GM20000 (cell line): ENCODE results near the gene GRID1.

Experiments
- DNase-seq: peaks from one replicate; pipeline ENCODE4 v3.0.0; 2012; ENCODE audit warnings: low spot score
- CTCF ChIP-seq: IDR thresholded peaks from 2 replicates; pipeline ENCODE4 v1.5.1; 2012; ENCODE audit warnings: mild to moderate bottlenecking, control low read depth; ENCODE audit errors: extremely low read depth, missing control alignments

Gene GRID1

GRCh38 chr10:85926136-85926535, 440.5 kb downstream of the GRID1 start:
- no peak for DNase-seq
- TF ChIP-seq CTCF: no peak

DNA sequence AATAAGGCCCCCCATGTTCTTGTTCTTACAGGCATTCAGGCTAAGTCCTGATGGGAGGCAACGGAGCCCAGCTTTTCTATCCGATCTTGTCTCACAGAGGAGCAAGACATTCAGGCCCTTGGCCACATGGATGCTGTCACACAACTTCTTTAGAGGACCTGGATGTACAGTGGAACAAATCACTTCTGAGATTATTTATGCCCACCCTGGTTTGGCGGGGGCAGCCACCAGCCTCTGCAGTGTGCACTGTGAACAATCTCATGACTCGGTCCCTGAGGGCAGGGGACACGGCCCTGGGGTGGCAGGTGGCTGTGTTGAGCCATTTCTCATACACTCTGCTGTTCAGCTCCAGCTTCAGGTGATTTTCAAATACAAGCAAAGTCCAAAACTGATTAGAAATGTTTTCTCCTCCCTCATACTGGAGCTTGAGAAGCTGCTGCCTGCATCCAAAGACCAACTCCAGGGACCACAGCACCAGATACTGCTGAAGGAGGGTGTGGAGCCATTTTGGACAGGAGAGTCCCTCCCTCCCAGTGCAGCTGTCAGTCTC, 441.3 kb downstream of the GRID1 start:
- DNase-seq: no peak
- no peak for TF ChIP-seq CTCF

- DNase-seq: no peak
- TF ChIP-seq CTCF: no peak
Observed at GRCh38 chr10:85924382-85925102, 442.1 kb downstream of the GRID1 start.

- no peak for TF ChIP-seq CTCF
- no peak for DNase-seq
Observed at GRCh38 chr10:85922356-85923129, 444.1 kb downstream of the GRID1 start.

DNA sequence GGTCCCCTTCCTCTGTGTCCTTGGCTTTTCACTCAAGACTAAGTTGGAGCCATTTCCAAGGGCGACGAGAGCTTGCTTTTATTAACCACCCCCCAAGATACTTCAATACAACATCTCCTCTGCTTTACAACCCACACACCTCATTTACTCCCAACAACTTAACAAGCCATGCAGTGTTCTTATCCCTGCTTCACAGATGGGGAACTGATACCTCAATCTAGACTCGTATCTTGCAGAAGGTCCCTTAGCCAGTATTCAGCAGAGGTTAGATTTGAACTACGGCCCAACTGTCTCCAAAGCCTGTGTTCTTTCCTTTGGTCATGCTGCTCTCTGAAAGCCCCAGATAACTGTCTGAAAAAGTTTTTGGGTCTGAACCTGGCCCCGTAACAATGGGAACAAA, 444.8 kb downstream of the GRID1 start:
- DNase-seq: no peak
- no peak for TF ChIP-seq CTCF

GRCh38 chr10:85920311-85920710, 446.3 kb downstream of the GRID1 start:
- TF ChIP-seq CTCF: no peak

GRCh38 chr10:85919491-85920021, 447.0 kb downstream of the GRID1 start:
- no peak for TF ChIP-seq CTCF
- no peak for DNase-seq

More at GRCh38 chr10:85920311-85920710, 446.3 kb downstream of the GRID1 start:
- no peak for DNase-seq
